GM19452 (cell line): ENCODE measurements around the gene TAPT1.
"Not testable (repeated sequence)": the region's sequence is repeated elsewhere in the genome, so short reads cannot be mapped to it uniquely, and the experiment has no call there.

Experiments
- ATAC-seq: cut with Tn5 transposase; IDR thresholded peaks from one replicate; pipeline ENCODE4 v1.9.1; 2021; ENCODE audit not compliant: unreplicated experiment

The TAPT1 gene

GRCh38 chr4:16225863-16226815 lies at the start of gene TAPT1:
TSS of gene TAPT1 (minus strand) at chr4:16226471. CDS start at chr4:16226457, 14 bp downstream.
- ATAC-seq: peak; percentile 71

GRCh38 chr4:16271411-16271810 lies 45.1 kb upstream of the TAPT1 start:
- ATAC-seq: no peak

GRCh38 chr4:16270454-16271328 lies 44.4 kb upstream of the TAPT1 start:
- no peak for ATAC-seq

- ATAC-seq: not testable (repeated sequence)
Measured at GRCh38 chr4:16269742-16270453, 43.6 kb upstream of the TAPT1 start.

- no peak for ATAC-seq
Measured at GRCh38 chr4:16269240-16269639, 43.0 kb upstream of the TAPT1 start.

GRCh38 chr4:16268290-16268689 lies 42.0 kb upstream of the TAPT1 start:
- ATAC-seq: no peak

- ATAC-seq: no peak
Measured at GRCh38 chr4:16267639-16268038, 41.4 kb upstream of the TAPT1 start.

- no peak for ATAC-seq
Measured at GRCh38 chr4:16265820-16266219, 39.5 kb upstream of the TAPT1 start.

GRCh38 chr4:16264798-16265197 lies 38.5 kb upstream of the TAPT1 start:
- no peak for ATAC-seq

GRCh38 chr4:16263056-16263455 lies 36.8 kb upstream of the TAPT1 start:
- no peak for ATAC-seq

GRCh38 chr4:16262188-16262587 lies 35.9 kb upstream of the TAPT1 start:
- ATAC-seq: no peak

GRCh38 chr4:16261313-16261878 lies 35.1 kb upstream of the TAPT1 start:
- no peak for ATAC-seq

- no peak for ATAC-seq
Measured at GRCh38 chr4:16259889-16260246, 33.6 kb upstream of the TAPT1 start.

- no peak for ATAC-seq
Measured at GRCh38 chr4:16259241-16259888, 33.1 kb upstream of the TAPT1 start.

GRCh38 chr4:16257611-16258010 lies 31.3 kb upstream of the TAPT1 start:
- no peak for ATAC-seq

GRCh38 chr4:16256343-16256742 lies 30.1 kb upstream of the TAPT1 start:
- no peak for ATAC-seq

GRCh38 chr4:16255730-16256129 lies 29.5 kb upstream of the TAPT1 start:
- ATAC-seq: no peak

GRCh38 chr4:16253127-16253960 lies 27.1 kb upstream of the TAPT1 start:
- no peak for ATAC-seq

- no peak for ATAC-seq
Measured at GRCh38 chr4:16250661-16251365, 24.5 kb upstream of the TAPT1 start.
